DMS153 (cell line): Measurements from ENCODE around the gene PHACTR1.
A peak's percentile ranks its signal among the peaks of the same experiment; 100 is the strongest.
"Not testable (repeated sequence)": the region's sequence is repeated elsewhere in the genome, so short reads cannot be mapped to it uniquely, and the experiment has no call there.

Experiments
- DNase-seq: peaks from one replicate; lab custom pipeline; 2025; lab: John Stamatoyannopoulos, UW

PHACTR1 gene

DNA sequence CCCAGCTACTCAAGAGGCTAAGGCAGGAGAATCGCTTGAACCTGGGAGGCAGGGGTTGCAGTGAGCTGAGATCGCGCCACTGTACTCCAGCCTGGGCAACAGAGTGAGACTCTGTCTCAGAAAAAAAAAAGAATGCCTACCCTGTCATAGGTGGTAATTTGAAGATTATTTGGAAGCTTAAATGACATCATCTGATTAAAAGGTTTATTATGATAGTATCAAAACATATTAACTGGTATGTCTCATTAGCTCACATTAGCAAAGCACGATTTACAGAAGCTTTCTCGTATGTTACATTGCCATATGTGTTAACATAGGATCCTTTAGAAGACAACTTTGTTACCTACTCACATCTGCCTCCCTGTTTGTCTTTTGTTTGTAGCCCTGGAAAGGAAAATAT is 443.3 kb downstream of the PHACTR1 start:
- DNase-seq, result not testable (repeated sequence)

DNA sequence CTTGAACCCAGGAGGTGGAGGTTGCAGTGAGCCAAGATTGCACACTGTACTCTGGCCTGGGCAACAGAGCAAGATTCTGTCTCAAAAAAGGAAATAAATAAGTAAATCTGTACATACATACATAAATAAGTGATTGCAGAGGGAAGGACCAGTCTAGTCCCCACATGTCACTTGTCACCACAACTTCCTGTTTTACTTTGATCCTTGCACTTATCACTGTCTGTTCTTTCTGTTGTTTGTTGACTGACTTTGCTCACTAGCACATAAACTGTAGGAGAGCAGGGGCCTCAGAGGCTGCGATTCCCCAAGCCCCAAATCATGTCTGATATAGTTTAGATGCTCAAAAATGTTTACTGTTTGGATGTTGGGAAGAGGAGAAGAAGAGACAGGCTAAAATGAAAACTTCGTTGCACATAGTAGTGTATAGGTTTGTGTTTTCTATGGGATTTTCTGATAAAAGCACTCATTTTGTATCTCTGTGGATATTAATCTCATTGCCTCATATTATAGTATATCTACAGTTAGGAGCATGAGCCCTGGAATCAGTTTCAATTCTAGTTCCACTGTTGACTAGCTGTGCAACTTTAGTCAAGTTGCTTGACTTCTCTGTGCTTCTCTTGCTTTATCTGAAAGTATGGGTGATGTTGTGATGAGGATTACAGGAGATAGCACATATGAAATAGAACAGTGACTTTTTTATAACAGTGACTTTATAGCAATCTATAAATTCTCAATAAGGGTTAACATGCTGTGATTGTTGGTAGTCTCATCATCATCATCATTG is 446.8 kb downstream of the PHACTR1 start:
- DNase-seq, result no peak

DNA sequence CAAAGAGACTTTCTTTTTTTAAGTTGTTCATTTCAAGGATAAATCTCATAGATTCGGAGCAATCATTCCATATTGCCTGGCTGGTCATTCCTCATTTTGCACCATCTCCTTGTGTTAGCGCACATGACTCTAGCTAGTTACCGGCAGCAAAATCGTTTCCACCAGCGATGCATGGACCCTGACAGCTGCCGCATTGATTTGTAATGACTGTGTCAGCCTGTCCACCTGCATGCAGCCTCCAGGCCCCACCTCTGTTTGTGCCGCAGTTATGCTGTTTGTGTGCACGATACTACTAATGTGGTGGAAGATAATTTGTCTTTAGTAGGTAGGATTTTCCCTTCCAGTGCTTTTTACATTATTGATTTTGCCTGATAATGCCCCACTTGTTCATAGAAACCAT is 447.7 kb downstream of the PHACTR1 start:
- DNase-seq, result no peak

DNA sequence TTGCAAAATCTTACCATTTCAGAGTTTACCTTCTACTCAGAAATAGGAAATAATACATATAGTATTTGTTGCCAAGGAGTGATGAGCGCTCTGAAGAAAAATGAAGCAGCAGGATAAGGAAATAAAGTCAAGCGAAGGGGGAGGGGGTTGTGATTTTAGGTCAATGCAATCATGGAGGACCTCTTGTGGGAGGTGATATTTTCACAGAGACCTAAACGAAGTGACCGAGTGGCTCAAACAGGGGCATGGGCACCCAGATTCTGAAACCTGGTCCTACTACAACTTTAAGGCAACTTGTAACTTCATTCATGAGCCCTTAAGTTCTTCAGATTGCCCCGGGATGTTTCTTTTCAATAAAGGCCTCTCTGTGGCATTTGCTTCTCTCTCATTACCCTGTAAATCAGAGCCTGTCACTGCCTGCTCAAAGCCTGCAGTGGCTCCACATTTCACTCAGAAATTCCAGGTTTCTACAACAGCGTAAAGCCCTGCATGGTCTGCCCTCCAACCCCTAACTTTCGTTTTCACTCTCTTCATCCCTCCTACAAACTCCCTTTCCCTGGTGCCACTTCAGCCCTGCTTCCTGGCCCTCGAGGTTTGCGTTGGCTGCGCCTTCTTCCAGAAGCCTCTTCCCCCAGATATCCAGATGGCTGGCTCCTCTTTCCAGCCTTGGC is 449.1 kb downstream of the PHACTR1 start:
- no peak for DNase-seq

DNA sequence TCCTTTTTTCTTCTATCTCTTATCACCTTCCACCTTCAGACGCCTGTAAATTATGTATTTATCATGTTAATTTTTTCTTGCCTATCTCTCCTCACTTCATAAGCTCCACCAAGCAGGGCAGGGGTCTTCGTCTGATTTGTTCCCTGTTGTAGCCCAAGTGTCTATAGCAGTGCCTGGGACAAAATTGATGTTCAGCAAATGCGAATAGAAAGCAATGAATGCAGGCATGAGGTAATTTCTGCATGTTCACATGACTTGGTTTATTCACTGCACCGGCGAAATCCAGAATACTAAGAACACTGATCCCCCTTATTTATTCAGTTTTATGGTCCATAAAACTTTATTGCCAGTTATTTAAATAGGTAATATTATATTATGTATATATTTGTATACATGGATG is 449.7 kb downstream of the PHACTR1 start:
- no peak for DNase-seq

DNA sequence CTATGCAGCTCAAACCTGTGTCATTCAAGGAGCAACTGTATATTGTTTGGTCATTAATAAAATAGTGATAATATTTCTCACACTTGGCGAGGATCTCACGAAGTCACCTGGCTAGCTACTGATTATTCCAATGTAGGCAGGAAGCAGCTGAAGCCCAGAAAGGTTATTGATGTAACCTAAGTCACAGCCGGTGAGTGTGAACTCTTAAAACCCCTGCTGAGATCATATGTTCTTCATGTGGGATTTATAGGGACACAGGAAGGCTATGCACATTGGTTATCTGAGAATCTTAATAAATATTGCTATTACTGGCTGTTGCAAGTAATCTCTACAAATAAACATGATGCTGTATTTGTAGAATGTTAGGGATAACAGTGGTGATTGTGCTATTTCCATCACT is 450.3 kb downstream of the PHACTR1 start:
- DNase-seq, result no peak

DNA sequence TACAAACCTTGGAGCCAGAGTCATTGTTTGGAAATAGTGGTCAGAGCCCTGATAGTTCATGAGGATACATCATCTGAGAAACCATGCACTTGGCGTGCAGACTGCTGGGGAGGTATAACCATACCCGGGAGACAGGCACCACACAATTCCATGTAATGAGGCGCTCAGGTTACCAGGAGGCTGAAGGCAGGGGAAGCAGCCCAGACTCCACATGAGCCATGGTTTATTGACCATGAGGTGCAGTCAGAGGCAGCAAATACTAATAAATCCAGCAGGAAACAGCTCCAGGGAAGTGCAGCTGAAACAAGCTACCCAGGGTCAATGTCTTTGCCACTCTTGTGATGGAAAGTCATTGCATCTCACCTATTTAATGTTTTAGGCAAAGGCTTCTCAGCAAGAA is 455.7 kb downstream of the PHACTR1 start:
- DNase-seq, result no peak

DNA sequence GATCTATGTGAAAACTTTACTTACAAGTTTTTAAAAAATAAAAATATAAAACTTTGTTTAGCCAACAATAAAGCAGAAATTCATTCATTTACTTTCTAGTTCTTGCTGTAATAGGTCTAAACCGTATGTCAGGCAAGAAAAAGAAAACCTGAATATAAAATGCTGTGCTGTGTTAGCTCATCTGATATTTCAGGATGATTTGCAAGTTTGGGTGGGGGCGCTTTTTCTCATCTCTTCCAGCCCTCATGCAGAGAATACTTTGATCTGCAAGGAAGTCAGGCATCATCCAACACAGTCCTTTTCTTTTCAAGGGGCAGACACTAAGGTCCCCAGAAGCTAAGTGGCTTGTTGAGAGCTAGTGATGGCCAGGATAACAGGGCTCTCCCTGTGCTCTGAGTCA is 458.5 kb downstream of the PHACTR1 start:
- DNase-seq, result no peak

DNA sequence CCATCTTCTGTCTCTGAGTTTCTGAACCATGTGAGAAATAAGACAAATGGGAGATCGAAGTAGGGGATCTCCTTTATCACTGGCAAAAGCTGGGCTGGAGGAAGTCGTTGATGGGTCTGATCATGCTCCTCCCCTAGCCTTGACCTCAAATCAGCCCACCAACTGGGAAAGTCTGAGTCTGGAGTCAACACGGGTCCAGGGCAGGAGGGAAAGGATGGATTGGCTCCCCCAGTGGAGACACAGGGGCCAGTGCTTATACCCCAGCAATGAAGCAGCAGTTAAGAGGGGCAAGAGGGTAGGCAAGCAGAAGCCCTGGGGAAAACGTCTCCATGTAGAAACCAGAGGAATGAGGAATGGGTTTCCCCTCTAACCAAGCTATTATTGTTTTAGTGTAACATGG is 459.2 kb downstream of the PHACTR1 start:
- DNase-seq, result no peak

DNA sequence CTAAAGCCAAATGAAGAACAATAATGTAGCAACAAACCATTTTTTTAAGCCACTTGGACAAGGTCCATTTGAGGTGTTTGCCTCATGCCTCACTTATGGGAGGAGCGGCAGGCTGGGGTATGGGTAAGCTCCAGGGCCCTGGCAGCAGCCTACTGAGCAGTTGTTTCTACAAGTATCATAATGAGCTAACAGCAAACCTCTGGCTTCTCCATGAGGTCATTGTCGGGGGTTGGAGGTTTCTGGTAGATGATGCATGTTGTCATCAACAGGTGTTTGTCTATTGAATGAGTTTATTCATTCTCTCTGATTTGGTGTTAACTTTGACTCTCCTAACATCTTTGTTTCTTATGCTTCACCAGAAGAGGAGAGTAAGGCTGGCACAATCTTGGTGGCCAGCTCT is 461.1 kb downstream of the PHACTR1 start:
- no peak for DNase-seq

DNA sequence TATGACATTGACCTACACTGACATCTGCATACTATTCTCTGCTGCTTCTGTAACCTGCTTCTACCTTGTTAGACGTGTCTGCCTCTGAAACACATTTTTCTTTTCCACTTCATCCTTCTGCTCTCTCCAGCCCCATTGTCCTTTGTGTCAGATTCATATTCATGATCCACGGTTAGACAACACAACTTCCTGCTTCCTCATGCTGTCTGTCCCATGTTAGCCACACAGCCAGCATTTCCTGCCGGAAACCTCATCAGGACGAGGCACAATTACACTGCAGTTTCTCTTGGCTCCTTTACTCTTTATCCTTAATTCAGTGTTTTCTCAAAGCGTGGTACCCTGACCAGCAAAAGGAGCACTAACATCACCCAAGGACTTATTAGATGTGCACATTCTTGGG is 461.5 kb downstream of the PHACTR1 start:
- peak; percentile 24 for DNase-seq

DNA sequence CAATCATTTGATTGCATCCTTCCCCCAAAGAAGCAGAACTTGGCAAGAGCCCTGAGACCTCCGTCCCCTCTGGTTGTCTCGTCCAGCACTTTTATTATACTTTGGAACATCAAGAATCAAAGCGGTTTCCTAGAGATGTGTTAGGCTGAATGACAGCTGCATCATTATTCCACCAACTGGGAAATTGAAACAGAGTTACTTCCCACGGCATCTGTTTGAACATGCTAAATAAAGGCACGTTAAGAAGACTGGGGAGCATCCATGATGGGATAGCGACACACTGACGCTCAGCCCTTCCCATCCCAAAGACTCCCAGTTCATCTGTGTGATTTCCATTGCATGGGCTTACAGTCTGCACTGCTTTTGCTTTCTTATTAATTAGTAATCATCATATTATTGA is 464.0 kb downstream of the PHACTR1 start:
- DNase-seq, result no peak

DNA sequence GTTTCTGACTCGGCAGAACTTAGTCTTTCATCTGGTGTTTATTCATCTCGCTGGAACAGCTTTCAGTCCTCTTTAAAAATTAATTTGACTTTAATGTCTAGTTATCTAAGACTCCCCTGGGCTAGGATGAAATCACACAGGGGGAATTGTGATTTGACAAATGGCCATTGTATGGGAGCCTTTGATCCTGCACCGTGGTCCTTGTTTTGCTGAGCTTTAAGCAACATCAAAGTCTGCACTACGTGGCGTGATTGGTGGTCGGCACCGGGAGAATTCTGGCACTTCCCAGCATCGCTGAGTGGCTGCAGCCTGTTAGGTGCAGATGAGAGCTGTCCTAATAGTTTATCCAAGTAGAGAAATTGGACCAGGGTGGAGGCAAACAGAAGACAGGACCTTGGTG is 464.8 kb downstream of the PHACTR1 start:
- no peak for DNase-seq

DNA sequence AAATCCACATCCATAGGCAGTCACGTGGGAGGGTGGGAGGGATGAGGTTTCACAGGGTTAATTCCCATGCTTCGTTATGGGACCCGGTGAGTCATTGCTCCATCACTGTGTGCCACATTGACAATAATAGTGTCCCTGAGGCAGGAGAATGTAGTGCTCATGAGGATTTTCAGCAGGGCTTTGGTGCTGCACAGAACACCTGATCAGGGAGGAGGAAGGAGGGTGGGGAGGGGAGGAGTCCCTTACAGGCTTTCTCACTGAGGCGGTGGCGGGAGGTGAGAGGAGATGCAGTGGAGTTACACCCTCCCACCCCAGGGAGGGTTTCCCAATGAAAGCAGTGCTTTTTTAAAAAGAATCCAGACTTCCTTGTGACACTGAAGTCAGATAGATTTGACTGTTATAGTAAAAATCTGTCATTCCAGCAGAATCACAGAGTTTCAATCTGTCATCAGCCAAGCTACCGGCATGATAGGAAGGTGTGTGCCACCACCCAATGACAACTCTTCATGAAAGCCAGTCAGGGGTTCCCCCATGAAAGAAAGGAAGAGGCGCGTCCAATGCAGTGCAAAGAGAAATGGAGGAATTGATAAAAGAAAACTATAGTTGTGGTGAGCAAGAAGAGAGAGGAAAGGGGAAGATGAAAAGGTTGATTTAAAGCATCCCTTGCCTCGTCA is 467.0 kb downstream of the PHACTR1 start:
- no peak for DNase-seq

DNA sequence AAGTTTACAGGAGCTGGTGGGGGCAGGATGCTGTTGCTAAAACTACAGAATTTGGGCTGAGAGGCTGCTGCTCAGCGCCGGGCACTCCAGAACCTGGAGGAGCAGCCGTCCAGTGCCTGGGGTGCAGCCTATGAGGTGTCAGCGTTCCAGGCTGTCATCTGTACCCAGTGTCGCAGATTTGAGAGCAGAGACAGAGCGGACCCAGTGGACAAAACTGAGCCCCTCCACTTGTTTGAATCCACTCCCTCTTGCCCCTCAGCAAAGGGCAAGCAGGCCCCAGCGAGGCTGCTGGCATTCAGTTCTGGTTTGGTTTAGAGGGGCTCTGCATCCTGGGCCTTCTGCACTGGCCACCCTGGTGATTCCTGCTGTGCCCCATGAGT is 467.5 kb downstream of the PHACTR1 start:
- no peak for DNase-seq

DNA sequence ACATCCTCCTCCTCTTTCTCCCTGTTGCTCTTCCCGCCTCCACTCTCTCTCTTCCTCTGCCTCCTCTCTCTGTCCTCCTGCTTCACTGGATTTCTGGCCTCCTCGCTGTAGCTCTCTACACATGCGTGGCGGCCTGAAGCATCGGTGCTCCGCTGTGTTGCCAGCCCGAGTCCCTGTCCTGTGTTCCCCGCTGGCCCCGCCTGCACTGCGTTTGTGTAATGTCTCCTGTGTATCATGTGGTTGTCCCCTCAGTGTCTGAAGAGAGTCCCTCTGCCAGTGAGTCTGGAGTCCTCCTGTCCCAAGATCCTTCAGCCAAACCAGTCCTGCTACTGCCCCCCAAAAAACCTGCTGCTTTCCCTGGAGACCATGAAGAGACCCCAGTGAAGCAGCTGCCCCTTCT is 468.0 kb downstream of the PHACTR1 start:
- DNase-seq, result no peak

DNA sequence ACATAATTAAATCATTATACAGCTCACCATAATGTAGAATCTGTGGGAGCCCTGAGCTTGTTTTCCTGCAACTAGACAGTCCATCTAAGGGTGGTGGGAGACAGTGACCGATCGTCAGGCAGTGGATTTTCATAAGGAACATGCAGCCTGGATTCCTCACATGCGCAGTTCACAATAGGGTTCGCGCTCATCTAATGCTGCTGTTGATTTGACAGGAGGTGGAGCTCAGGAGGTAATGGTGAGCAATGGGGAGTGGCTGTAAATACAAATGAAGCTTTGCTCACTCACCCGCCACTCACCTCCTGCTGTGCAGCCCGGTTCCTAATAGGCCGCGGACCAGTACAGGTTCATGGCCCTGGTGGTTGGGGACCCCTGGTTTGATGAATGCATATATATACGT is 470.3 kb downstream of the PHACTR1 start:
- DNase-seq, result no peak

DNA sequence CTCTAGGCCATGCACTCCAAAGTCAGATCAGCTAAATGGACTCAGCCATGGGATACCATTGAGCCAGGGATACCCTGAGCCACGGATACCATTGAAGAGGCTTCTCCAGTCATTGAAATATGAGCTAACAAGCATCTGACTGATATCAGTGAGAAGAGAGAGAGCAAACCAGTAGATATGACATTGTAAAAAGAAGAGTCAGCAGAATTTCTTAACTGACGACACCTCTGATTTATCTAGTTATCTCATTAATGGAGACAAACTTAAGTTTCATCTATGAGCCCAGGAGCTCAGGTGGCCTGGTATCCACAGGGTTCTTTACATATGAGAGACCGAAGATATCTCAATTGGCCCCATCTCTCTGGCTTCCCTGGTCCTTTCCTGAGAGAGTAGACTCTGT is 471.1 kb downstream of the PHACTR1 start:
- DNase-seq, result no peak

DNA sequence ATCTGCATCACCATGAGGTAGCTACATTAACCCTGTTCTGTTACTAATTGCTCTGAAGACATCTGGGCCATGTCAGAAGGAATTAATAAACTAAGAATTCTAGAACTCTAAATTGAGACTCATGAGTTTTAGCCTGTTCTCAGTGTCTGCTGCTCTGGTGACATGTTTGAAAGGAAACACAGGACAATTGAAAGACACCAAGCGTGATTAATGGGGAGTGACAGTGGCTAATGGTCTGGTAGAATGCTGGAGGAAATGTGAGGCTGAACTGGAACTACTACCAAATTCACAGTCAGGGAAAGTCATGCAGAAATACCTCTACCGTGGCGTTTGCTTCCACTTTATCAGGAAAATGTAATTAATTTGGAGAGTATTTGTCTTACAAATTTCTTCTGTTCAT is 471.7 kb downstream of the PHACTR1 start:
- no peak for DNase-seq

DNA sequence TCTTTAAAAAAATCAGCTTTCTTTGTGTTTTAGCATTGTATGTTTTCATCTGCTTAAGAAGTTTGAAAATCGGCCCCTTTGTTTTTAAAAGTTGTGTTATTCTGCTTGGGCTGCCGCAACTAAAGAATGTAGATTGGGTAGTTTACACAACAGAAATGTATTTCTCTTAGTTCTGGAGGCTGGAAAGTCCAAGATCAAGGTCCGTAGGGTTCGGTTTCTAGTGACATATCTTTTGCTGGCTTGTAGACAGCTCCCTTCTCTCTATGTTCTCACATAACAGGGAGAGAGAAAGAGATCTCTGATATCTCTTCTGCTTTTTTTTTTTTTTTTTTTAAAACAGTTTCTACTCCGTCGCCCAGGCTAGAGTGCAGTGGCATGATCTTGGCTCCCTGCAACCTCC is 473.1 kb downstream of the PHACTR1 start:
- DNase-seq, result no peak

DNA sequence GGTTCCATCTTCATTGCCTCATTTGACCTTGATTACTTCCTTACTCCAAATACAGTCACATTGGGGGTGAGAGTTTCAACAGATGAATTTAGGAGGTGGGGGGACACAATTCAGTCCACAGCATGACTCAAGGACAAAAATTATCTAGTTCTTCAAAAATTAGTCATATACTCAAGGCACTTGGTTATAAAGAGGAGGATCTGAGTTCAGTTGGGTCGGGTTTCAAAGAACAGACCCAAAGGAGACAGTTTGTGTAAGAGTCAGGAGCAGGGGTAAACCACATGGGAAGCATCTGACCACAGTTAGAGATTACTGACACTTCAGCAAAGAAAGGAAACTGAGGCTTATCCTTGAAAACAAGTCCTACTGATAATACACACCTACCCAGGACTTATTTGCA is 473.8 kb downstream of the PHACTR1 start:
- DNase-seq, result no peak

DNA sequence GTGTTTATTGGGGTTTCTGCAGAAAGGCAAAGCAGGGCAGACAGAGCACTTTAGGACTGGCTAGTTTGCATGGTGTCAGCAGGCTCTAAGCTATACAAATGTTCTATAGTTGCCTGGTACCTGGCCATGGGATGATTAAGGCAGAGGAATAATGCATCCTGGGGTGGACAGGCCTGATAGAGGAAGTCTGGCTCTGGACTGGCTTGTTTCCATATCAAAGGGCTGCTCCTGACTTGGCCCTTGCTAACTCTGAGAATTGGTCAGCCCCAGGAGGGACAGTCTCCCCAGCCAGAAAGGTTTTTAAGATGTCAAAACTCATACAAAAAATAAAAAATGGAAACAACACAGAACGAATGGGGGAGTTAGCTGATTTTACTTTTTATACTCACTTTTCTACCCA is 474.9 kb downstream of the PHACTR1 start:
- DNase-seq, result no peak

DNA sequence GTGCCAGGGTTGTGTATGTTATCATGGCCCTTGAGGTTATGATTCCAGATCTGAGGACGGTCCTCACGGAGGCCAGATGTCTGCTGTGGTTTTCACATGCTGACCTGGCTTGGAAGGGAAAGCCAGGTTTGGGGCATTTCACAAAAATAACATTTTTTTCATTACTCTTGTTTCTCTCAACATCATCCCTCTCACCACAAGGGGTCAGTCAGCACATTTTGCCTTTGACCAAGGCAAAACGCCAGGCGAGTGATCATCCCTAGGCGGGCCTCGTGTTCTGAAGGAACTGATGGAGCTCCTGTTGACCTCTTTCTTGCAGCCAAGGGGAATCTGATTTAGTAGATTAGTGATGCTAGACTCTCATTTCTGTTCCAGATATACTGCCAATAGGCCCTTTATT is 478.3 kb downstream of the PHACTR1 start:
- DNase-seq, result no peak
